Inflammatory macrophage (primary cell): Measurements from ENCODE around the gene OR14A2.
"Not testable (repeated sequence)": the region's sequence is repeated elsewhere in the genome, so short reads cannot be mapped to it uniquely, and the experiment has no call there.

Experiments used
- DNase-seq, 2 donors: peaks; one replicate each; pipeline ENCODE4 v3.0.0-alpha.2; 2020 to 2022
- total RNA-seq, 18 experiments: gene quantifications; one replicate each; lab custom pipeline; 2026; ENCODE audit warnings: mixed read lengths in 6 of 18, inconsistent platforms in 2 of 18; lab: John Stamatoyannopoulos, UW

OR14A2 gene
- total RNA-seq, result 0 to 0.03 (median 0) reads per million in 18 experiments

DNA sequence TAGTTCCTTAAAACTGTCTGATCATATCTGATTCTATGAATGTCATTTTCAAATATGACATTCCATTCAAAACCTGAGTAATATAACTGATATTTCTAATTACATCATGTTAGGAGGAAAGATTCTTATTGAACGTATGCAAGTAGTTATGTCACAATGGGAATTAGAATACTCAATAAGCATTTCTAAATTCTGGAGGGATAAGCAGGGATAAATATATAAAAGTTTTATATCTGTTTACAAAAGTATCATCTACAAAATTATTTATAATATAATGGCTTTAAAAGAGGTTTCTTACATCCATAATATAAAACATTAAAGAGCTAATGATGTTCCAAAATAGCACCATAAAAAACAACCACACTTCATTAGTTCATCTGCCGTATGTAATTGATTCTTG lies at the start of gene OR14A2:
OR14A2 (minus strand) TSS at position 101 of the 400 bp plus-strand sequence.
- no peak for DNase-seq

DNA sequence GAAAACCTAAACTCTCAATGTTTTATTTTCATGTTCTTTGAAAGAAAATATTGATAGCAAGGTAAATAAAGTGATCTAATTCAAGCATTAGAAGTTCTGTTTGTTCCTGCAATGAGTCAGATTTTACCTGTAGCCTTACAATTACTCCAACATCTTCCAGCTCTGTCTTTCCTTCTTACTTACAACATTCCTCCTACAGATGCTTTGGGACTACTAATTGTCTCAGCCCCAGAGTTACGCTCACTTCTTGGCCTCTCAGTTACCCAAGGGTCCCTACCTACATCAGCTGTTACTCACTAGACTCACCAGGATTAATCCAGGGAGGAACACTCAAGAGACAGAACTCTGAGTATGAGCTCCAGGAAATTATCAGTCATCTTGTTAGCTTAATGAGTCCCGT lies 49.6 kb upstream of the OR14A2 start:
- DNase-seq, result no peak

DNA sequence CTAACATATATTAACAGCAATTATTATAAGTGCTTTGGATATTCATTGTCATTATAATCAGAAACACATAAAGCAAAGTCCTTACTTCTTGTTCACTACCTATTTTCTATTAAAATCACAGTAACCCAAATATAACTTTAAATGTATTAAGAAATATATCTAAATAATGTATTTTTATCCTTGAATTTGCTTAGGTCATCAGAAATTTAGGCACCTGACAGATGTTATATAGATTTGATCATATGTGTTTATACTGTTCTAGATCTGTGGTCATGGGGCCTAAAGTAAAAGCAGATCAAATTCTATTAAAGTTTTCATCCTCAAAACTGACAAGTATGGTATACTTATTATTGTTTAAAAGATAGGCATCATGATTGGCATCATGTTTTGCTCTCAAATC lies 21.7 kb upstream of the OR14A2 start:
- DNase-seq, result no peak

DNA sequence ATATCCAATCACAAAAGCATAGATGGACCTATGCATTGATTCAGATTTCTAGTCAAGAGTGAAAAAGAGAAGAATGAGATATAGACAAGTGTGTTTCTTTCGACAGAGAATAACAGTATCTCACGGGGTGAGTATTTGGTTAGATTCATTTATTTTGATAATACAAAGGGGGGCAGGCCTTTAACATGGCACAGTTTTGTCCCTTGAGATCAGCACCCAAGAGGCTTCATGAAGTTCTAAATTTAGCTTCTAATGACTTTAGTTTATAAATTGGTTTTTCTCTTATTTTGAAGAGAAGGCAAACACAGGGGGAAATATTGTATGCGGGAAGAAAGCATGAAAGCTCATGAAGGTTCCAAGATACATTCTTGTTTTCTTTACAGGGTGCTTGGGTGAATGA lies 12.5 kb upstream of the OR14A2 start, which contains the start of gene OR1C1:
OR1C1 (minus strand) TSS at position 101 of the 400 bp plus-strand sequence. CDS start 2,150 bp downstream, outside the sequence.
- DNase-seq, result no peak

DNA sequence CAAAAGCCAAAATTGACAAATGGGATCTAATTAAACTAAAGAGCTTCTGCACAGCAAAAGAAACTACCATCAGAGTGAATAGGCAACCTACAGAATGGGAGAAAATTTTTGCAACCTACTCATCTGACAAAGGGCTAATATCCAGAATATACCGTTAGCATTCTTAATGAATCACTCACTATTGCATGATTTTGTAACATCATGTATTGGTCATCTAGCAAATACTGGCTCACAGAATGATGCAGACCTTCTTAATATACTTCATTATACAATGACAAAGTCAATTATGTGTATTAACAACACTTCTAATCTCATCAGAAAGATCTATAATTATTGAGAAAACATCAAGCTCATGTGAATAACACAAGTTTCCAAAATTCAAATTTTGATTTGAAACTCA lies 6.4 kb upstream of the OR14A2 start:
- DNase-seq, result not testable (repeated sequence)

DNA sequence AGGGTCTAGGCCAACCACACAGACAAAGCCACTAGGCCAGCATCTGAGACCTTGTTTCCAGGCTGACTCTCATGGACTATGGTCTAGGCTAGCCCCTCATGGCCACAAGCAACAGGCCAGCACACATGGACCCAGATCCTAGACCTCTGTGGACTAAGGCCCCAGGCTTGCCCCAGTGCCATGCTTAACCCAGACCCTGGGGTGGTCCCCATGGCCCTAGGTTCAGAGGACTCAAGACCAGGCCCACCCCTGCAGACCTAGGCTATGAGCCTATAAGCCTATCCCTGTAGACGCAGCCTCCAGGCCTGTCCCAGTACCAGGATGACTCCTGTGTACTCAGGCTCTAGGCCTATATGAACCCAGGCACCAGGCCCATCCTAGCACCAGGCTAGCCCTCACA lies 1.9 kb upstream of the OR14A2 start:
- DNase-seq, result no peak

DNA sequence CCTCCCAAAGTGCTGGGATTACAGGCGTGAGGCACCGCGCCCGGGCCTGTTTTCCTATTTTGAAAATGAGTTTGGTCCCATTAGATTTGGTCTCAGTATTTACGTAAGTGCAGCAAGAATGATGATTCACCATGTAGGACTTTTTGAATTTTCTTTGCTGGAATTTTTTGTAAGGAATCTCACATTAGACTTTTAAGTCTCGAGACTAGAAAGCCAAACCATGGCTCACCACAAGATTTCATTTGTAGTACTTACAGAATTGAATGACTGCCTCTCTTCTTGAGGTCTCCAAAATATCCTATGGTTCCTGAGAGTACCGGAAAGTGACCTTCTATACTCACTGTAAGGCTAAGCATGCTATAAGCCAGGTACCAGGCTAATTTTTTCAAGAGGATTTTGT lies 325 bp downstream of the OR14A2 start:
- DNase-seq, result no peak

DNA sequence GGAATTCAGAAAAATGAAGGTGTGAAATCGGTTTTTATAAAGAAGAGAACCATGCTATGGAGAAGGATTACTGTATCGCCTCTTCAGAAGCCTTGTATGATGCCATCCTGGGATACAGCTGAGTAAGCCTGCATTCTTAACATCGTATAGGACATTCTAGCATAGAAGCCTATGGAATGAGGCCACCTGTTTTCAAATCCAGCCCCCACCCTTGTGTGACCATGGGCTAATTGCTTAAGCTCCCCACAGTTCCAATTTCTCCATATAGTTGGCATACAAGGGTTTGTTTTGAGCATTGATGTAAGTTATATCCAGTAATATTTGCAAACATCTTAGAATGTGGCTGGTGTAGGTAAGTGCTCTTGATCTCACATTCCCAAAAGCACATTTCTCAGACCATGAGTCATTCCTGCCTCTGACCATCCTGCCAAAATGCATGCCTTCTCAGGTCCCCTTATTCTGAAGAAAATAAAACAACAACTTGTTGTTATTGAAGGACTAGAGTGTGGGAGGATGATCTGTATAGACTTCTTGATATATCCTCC lies 1.5 kb downstream of the OR14A2 start:
- DNase-seq, result no peak

DNA sequence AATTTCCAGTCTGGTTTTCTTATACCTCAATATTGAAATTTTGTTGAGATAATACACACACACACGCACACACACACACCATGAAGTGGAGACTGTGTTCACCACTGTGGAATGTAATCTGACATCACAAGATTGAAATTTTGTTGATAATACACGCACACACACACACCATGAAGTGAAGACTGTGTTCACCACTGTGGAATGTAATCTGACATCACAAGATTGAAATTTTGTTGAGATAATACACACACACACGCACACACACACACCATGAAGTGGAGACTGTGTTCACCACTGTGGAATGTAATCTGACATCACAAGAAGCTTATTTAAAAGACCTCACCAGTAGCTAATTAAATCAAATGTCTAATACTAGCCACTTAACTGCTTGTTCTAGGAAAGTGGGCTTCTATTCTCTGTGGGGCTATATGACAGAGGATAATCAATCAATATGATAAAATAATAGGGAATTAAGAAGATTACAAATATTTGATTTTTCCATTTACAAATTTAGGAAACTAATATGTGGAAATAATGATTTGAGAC lies 5.7 kb downstream of the OR14A2 start:
- DNase-seq, result not testable (repeated sequence)

DNA sequence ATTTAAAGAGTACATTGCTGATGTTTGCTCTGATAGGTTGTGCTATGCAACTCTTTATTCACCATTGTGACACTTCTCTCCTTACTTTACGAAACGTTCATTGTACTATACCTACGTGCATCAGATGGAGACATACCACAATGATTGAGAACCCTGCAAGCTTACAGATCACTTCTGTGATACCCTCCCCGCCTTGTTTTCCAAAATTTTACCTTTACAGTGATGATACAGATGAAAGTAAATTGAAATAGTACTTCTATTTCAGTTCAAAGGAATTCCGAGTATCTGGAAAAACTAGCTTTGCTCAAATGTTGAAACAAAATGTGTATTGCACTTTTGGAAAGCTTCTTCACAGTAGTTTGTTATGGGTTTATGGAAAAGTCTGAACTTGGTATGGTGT lies 6.2 kb downstream of the OR14A2 start:
- no peak for DNase-seq

DNA sequence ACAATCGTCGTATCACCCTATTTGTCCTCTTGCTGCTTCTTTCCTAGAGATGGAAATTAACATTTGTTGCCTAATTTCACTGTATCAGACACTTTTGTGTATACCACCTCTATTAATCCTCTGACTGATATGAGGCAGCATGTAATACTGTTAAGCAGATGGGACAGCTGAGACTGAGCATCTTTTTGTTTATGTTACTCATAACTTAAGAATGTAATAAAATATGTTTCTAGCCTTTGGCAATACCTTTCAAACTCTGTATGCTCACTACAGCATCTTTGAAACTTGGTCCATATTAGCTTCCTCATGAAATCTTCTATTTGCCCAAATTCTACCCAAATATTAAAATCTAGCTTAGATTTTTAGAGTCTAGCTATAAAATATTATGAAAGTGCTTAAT lies 7.2 kb downstream of the OR14A2 start:
- DNase-seq, result no peak

DNA sequence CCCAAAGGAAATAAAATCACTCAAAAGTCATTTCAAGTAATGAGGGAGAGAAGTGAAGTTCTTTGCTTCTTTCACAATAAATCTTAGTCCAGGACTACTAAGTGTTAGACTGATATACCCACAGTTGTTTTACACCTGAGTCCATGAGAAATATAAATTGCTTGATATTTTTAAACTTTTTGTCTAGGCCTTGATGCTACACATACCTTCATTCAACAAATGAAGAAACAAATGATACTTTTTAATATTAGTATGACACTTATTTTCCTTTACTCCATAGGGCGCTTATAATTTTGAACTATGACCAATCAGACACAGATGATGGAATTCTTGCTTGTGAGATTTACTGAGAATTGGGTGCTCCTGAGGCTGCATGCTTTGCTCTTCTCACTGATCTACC lies 9.6 kb downstream of the OR14A2 start, which contains the start of gene OR14K1:
OR14K1 (plus strand) TSS at position 301 of the 400 bp plus-strand sequence; CDS start at position 301, 0 bp downstream.
- DNase-seq, result no peak

DNA sequence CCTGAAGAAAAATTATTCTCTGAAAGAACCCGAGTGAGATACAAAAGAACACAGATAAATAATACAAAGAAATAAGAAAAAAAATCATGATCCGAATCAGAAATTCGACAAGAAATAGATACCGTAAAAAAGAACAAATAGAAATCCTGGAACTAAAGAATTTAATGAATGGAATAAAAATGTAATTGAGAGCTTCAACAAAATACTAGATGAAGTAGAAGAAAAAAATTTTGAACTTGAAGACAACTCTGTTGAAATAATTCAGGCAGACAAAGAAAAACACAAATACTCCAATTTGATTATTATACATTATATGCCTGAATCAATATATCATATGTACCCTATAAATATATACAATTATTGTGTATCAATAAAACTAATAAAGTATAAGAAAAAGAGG lies 26.7 kb downstream of the OR14A2 start:
- DNase-seq, result no peak

DNA sequence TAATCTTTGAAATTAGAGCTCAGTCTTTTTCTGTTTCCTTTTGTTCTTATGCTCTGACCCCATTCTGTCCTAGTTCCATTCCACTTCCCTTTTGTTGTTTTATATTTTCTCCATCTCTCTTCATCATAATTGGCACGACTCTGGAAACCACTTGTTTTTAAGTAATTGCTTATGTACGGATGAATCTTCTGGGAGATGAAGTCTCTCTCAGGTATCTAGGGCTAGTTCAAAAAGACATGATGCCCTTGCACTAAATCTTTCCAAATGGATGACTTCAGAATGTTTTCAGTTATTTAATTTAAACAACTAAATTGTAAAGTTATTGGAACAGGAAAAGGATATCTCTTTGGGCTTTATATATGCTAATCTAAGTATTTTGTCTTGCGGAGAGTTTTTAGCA lies 31.4 kb downstream of the OR14A2 start, which contains the start of gene OR6F1:
OR6F1 (minus strand) TSS at position 101 of the 400 bp plus-strand sequence. CDS start 3,891 bp downstream, outside the sequence.
- DNase-seq, result no peak

DNA sequence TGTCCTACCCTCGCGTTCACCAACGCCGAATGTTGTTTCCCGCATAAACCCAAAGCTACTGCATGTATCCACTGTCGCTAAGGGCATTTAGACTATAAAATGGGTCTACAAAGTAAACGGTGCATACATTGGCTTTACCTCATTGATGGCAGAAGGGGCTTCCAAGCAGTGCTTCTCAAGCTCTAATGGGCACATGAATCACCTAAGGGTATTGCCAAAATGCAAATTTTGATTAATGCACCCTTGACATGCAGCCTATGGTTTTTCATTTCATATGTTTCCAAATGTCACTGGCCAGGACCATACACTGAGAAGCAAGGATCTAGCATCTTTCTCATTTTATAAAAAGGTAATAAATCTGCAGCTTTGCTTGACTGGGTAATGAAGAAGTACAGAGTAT lies 34.2 kb downstream of the OR14A2 start:
- no peak for DNase-seq

DNA sequence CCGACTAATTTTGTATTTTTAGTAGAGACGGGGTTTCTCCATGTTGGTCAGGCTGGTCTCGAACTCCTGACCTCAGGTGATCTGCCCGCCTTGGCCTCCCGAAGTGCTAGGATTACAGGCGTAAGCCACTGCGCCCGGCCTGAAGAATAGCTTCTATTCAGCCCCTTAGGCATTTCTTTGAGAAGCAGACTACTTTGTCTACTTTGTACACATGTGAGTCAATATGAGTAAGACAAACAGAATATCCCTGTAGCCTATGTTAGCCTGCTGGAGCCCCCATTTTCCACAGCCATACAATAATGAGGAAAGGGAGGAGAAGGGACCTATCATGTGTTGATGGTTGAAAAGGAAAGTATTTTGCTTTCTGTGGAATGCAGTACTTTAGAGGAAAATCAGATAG lies 37.3 kb downstream of the OR14A2 start:
- DNase-seq, result not testable (repeated sequence)

DNA sequence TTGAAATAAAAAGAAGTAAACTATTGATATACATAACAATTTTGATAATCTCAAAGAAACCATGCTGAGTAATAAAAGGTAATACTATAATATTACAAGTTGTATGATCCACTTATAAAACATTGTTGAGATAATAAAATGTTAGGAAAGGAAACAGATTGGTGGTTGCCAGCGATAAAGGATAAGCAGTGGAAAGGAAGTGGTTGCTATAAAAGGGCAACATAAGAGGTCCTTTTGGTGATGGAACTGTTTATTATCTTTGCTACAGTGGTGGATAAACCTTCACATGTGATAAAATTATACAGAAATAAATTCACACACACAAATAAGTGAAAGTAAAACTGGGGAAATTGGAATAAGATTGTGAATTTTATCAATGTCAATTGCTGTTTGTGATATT lies 46.6 kb downstream of the OR14A2 start:
- DNase-seq, result no peak

DNA sequence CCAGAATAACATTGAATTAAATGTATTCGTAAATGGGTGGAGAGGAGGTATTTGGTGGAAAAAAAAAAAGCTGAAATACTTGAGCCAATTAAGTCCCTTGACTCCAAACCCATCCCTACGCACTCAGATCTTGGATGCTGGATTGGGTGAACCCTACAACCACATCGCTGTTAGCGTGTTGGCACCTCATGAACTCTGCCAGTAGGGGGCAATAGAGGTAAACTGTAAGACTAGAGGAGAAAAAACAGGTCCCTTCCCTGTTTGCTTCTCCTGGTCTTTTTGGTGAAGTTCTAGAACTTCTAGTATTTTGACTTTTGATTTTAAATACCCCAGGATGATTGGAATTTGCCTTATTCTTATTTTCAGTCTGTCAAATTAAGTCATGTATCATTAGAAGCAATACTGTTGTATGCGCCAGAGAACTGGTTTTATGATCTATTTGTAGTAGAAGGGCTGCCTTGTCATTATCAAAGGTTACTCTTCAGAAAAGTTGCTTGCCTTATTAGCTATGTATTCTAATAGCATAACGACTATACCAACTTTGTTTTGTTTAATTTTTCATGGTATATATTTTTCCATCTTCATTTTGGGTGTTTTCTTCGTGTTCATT lies 66.5 kb downstream of the OR14A2 start:
- DNase-seq, result peak; percentile 58 to 69

DNA sequence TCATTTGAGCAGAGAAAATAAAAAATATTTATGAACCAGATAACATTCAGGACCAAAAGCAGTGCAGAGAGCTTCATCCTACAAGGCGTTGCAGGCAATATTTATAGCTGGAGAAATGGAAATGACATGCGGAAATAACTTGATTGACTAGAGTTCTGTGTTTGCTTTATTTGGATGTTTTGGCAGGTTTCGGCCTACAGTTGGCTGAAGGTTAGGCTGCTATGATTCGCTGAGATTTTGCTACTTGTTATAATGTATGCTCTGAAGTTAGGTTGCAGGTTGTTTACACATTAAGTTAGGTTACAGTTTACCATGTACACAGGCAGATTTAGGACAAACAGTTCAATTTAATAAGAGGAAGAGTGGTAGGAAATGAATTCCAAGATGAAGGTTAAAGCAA lies 67.8 kb downstream of the OR14A2 start:
- DNase-seq, result no peak

DNA sequence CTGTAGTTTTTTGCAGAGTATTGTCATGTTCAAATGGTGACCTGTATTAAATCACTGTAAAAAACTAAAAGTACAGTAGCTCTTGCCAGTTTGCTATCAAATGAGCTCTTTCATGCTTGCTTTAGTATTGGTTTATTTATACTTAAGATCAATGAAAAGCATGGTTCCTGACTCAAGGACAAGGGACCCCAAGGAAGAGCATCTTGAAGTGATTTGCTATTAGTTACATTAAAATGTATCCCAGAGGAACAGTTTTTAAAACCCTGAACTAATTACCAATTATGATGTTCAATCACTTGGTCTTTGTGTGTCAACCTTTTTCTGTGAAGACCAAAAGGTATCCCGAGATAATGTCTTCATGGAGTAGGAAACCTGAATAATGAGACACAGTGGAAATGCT lies 68.3 kb downstream of the OR14A2 start, which contains the start of gene OR13G1:
OR13G1 (minus strand) TSS at position 101 of the 400 bp plus-strand sequence. CDS start 6,698 bp downstream, outside the sequence.
- no peak for DNase-seq
